GM19463 (cell line): ENCODE measurements around the gene CCDC138.

Source experiments
- ATAC-seq: cut with Tn5 transposase; IDR thresholded peaks from one replicate; pipeline ENCODE4 v1.9.1; 2021; ENCODE audit warnings: mild to moderate bottlenecking, moderate library complexity; ENCODE audit not compliant: unreplicated experiment

CCDC138 gene

DNA sequence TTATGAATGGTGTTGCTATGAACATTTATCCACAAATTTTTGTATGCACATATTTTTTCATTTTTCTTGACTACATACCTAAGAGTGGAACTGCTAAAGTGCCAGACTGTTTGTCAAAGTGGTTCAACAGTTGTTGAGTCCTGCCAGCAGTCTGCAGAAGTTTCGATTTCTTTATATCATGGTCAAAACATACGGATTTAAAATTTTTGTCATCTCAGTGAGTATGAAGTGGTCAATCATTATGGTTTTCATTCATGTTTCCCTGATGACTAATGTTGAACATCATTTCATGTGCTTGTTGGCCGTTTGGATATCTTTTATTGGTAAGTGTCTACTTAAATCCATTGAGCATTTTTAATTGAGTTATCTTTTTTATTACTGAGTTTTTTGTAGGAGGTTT lies 39.2 kb downstream of the CCDC138 start:
- ATAC-seq = no peak

DNA sequence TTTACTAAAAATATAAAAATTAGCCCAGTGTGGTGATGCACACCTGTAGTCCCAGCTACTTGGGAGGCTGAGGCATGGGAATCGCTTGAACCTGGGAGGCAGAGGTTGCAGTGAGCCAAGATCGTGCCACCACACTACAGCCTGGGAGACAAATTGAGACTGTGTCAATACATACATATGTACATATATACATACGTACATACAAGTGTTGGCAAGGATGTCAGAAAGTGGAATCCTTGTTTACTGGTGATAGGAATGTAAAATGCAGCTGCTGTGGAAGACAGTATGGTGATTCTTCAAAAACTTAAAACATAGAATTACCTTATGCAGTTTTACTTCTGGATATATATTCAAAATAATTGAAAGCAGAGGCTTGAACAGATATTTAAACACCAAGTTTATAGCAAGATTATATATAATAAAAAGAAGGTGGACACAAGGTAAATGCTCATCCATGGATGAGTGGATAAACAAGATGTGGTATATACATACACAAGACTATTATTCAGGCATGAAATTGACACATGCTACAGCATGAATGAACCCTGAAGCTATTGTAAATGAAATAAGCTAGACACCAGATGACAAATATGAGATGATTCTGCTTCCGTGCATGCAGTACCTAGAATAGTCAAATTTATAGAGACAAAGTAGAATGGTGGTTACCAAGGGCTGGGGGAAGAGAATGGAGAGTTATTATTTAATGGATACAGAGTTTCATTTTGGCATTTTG lies 43.2 kb downstream of the CCDC138 start:
- ATAC-seq = no peak

DNA sequence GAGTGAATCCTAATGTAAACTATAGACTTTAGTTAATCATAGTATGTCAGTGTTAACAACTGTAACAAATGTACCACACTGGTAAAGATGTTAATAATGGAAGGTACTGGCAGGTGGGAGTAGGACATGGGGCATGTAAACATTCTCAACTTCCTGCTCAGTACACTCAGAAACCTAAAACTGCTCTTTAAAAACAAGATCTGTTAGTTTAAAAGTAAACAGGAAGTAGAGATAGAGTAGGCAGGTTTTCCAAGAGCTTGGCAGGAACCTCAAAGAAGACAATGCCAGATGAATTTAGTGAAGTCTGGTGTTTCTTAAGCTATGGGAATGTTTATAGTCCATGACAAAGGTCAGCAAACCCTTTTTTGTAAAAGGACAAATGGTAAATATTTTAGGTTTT lies 46.6 kb downstream of the CCDC138 start:
- no peak for ATAC-seq

- no peak for ATAC-seq
These were observed 48.0 kb downstream of the CCDC138 start for GRCh38 chr2:108834620-108835019.

DNA sequence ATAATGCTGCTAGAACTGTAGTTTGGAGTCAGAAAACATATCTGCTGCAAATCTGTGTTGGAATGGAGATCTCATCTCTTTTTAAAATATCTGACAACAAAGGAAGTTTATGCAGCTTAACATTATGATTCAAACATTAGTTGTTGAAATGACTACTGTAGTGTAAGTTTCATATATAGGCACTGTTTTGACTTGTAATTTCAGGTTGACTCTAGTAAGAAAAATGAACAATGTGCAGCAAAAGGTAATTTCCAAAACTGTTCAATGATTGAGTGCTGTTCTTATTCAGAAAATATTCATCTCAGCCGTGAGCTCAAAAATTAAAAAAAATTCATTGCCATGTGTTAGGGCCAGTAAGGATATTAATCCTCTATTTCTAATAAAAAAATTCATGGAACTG lies 48.5 kb downstream of the CCDC138 start:
- no peak for ATAC-seq

GRCh38 chr2:108837198-108837597 lies 50.6 kb downstream of the CCDC138 start:
- no peak for ATAC-seq

DNA sequence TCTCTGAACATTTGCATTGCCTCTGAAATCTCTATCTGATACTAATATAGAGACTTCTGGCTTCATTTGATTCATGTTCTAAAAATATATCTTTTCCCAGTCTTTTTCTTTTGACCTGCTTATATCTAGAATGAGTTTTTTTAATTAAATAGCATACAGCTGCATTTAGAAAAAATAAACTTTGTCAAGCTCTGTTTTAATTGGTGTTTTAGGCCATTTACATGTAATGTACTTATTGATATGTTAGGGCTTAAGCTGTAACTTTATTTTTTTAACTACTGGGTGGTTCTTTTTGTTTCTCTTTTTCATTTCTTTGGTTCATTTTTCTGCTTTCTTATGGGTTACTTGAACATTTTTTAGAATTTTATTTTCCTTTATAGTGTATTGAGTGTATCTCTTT lies 54.9 kb downstream of the CCDC138 start:
- no peak for ATAC-seq

DNA sequence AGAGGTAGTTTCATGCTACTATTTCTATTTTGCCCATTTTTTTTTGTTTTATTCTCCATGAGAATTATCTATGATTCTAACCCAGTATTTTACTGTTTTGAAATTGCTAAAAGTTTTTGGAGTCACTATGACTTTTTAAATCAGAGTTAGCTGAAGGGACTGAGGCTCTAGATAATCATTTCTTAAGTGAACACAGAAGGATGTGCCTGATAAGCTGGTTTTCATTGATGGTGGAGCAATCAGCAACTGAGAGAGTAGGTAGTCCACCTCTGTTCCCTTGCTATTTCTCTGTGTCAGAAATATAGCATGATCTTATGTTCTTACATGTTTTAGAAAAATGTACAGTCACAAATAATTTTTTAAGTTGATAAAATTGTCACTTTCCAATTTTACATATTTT lies 59.4 kb downstream of the CCDC138 start:
- no peak for ATAC-seq

- no peak for ATAC-seq
These were observed 60.4 kb downstream of the CCDC138 start for GRCh38 chr2:108847000-108847399.

GRCh38 chr2:108852375-108852774 lies 65.8 kb downstream of the CCDC138 start:
- no peak for ATAC-seq

DNA sequence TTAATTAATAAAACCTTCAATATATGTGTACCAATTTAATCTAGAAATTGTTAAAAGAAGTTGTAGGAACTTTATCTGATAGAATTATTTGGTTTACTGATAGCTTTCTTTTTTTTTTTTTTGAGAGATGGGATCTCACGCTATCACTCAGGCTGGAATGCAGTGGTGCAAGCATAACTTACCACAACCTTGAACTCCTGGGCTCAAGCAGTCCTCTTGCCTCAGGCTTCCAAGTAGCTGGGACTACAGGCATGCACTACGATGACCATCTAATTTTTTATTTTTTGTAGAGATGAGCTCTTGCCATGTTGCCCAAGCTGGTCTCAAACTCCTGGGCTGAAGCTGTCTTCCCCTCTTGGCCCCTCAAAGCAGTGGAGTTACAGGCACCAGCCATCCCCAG lies 66.8 kb downstream of the CCDC138 start:
- ATAC-seq = no peak

DNA sequence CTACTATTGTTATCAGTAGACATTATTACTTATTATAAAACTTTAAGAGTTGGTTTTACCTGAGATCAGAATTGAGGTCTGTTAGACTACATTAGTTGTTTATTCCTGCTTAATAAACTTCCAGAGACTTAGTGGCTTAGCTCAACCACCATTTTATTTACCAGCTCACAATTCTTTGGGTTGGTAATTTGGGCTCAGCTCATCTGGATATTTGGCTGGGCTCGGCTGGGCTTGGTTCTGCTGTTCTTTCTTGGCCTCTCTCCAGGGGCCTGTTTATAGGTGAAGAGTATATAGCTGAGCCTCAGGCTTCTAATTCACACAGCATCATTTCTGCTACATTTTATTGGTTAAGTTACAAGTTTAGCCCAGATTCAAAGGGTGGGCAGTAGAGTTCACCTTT lies 67.9 kb downstream of the CCDC138 start:
- ATAC-seq = no peak

- no peak for ATAC-seq
These were observed 68.6 kb downstream of the CCDC138 start for GRCh38 chr2:108855194-108855593.

DNA sequence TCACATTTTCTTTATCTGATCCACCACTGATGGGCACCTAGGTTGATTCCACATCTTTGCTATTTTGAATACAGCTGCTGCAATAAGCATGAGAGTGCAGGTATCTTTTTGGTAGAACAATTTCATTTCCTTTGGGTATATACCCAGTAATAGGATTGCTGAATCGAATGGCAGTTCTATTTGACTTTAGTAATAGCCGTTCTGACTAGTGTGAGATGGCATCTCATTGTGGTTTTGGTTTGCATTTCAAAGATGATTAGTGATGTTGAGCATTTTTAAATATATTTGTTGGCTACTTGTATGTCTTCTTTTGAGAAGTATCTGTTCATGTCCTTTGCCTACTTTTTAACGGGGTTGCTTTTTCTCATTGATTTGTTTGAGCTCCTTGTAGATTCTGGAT lies 72.3 kb downstream of the CCDC138 start:
- no peak for ATAC-seq

- no peak for ATAC-seq
These were observed 79.5 kb downstream of the CCDC138 start for GRCh38 chr2:108866041-108866440.

DNA sequence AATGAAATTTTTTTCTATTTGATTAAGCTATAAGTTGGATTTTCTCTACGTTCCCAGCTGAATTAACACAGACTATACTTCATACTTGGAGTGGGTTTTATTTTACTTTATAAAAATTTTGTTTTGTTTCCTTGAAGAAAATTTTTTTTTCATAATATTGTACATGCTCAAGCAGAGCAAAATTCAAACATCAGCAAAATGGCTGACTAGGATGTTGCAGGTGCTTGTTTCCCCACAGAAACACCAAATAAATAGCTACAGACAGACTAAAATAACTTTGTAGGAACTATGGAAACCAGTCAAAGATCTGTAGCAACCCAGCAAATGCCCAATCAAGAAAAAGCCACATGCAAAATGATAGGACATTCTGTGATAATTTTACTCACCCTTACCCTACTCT lies 82.3 kb downstream of the CCDC138 start:
- ATAC-seq = no peak

DNA sequence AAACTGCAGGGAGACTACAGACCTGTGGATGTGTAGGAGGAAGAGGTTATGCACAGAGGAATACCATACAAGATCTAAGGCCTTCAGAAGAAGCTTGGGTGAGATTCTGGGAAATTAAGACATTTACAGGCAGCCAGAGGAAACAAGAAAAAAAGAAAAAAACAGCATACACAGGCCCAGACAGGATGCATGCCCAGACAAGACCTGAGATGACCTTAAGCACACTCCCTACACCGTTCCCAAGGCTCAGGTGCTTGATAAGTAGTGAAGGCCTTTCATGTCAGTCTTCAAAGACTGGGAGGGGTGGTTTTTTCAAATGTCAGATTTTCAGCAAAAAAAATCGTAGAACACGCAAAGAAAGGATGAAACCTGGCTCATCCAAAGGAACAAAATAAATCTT lies 83.0 kb downstream of the CCDC138 start:
- no peak for ATAC-seq

DNA sequence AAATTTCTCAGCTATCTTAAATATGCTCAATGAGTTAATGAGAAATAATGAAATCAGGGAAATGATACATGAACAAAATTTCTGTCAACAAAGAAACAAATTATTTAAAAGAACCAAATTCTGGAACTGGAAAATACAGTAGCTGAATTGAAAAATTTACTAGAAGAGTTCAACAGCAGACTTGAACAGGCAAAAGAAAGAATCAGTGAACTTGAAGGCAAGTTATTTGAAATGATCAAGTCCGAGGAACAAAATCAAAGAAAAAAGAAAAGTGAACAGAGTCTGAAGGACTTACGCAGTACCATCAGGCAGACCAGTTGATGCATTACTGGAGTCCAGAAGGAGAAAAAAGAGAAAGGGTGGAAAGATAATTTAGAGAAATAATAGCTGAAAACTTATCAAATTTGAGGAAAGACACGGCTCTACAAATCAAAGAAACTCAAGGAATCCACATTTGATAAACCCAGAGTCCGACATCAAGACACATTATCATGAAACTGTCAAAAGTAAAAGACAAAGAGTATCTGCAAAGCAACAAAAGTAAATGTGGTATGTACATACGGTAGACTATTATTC lies 83.6 kb downstream of the CCDC138 start:
- ATAC-seq = no peak

DNA sequence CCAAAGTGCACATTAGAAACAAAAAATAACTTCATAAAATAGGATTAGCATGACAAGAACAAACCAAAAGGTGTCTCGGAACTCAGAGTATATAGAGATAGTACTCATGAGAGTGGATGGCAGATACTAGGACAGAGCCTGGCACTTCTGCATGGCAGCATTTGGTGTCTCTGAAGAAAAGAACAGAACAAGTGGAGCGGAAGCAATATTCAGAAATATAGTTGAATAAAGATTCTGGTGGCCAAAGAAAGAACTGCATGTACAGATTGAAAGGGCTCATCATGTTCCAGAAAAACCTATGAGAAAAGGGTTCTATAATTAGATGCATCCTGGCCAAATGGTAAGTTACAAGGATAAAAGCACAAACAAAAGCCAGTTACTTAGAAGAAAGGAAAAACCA lies 90.9 kb downstream of the CCDC138 start:
- no peak for ATAC-seq

DNA sequence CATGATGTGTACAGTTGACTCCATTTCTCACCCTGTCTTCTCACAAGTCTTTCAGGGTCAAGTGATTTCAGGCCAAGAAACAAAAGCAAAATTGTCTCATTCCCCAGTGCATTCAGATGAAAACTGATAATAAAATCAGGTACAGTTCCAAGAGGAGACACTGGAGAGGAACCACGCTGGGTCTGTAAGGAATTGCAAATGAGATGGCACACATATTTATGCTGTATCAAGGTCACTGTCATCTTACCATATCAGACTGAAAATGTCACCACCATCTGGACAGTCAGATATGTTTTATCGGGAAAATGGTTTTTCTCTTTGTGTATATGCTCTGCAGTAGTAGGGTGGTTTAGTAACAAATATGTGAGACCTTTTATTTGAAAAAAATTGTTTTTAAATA lies 91.7 kb downstream of the CCDC138 start:
- no peak for ATAC-seq

DNA sequence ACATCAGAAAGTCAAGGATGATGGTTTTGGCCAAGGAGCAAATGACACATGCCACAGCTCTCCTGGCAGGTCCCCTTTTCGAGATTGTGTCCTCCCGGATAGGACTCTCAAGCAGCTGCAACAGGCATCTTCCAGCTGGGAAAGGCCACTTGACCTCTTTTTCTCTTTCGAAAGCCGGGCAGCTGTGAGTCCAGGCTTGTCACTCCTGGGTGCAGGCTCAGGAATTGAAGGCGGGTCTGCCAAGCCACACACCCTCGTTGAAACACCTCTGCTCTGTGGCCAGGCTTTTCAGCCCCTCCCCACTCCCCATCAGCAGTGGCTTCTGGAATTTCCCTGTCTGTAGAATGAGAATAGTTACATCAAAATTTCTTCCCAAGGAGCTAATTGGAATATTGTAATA lies 98.0 kb downstream of the CCDC138 start:
- no peak for ATAC-seq

DNA sequence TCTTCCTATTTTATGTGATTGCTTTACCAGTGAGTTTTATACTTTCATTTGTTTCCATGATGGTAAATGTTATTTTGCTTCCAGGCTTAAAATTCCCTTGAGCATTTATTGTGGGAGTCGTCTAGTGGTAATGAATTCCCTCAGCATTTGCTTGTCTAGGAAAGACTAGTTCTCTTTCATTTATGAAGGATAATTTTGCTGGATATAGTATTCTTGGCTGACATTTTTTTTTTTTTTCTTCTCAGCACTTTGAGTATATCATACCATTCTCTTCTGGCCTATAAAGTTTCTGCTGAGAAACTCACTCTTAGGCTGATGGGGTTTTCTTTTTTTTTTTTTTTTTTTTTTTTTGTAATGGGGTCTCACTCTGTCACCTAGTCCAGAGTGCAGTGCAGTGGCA lies 103.3 kb downstream of the CCDC138 start:
- ATAC-seq = no peak

DNA sequence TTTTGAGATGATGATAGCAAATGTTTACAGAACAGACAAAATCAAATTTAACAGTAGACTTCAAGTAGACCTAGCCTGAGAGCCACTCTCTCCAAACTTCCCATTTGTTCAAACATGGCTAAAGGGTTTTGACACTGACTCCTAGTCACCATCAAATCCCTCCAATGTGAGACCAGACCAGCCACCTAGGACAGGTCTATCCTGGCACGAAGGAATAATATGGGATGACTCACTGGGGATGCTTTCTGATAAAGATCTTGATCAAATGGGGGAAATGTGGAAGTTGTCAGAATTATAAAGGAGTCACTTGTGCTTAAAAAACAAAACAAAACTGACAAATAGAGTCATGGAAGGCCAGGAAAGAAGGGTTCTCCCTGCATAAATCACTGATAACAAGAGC lies 106.7 kb downstream of the CCDC138 start:
- ATAC-seq = no peak
